Activated gamma-delta T cell (primary cell): ENCODE results near the gene GGN.
"Not testable (repeated sequence)": the region's sequence is repeated elsewhere in the genome, so short reads cannot be mapped to it uniquely, and the experiment has no call there.

ENCODE experiments used
- DNase-seq: peaks from one replicate; lab custom pipeline; 2025; lab: John Stamatoyannopoulos, UW

The GGN gene

GRCh38 chr19:38362076-38362945, 25.5 kb downstream of the GGN start:
- DNase-seq: peak; percentile 42

- DNase-seq: peak; percentile 46
Observed at GRCh38 chr19:38361633-38362075, 26.2 kb downstream of the GGN start.

GRCh38 chr19:38360839-38361631, 26.8 kb downstream of the GGN start:
- DNase-seq: no peak

GRCh38 chr19:38360351-38360750, 27.5 kb downstream of the GGN start:
- DNase-seq: no peak

GRCh38 chr19:38359242-38360021, 28.4 kb downstream of the GGN start:
- DNase-seq: no peak

GRCh38 chr19:38358071-38358470, 29.8 kb downstream of the GGN start:
- no peak for DNase-seq

- DNase-seq: no peak
Observed at GRCh38 chr19:38355728-38356725, 31.8 kb downstream of the GGN start.

- DNase-seq: no peak
Observed at GRCh38 chr19:38352611-38353010, 35.2 kb downstream of the GGN start.

GRCh38 chr19:38351865-38352395, 35.9 kb downstream of the GGN start:
- no peak for DNase-seq

GRCh38 chr19:38350883-38351282, 37.0 kb downstream of the GGN start:
- no peak for DNase-seq

GRCh38 chr19:38346837-38347236, 41.0 kb downstream of the GGN start:
- no peak for DNase-seq

GRCh38 chr19:38340927-38341326, 46.9 kb downstream of the GGN start:
- DNase-seq: no peak

GRCh38 chr19:38339011-38339410, 48.8 kb downstream of the GGN start:
- not testable (repeated sequence) for DNase-seq

GRCh38 chr19:38337360-38337653, 50.5 kb downstream of the GGN start:
- no peak for DNase-seq

GRCh38 chr19:38336638-38337359, 51.0 kb downstream of the GGN start:
- peak; percentile 77 for DNase-seq

- DNase-seq: peak; percentile 79
Observed at GRCh38 chr19:38335949-38336637, 51.7 kb downstream of the GGN start.
